Pons (tissue), 1 donor: ENCODE results near the gene LRIG3.
A peak's percentile ranks its signal among the peaks of the same experiment; 100 is the strongest.
"Not testable (repeated sequence)": the region's sequence is repeated elsewhere in the genome, so short reads cannot be mapped to it uniquely, and the experiment has no call there.

Experiments used
- DNase-seq: peaks from one replicate; pipeline ENCODE4 v3.0.0-alpha.2; 2016; ENCODE audit warnings: low spot score

The LRIG3 gene, protein sequence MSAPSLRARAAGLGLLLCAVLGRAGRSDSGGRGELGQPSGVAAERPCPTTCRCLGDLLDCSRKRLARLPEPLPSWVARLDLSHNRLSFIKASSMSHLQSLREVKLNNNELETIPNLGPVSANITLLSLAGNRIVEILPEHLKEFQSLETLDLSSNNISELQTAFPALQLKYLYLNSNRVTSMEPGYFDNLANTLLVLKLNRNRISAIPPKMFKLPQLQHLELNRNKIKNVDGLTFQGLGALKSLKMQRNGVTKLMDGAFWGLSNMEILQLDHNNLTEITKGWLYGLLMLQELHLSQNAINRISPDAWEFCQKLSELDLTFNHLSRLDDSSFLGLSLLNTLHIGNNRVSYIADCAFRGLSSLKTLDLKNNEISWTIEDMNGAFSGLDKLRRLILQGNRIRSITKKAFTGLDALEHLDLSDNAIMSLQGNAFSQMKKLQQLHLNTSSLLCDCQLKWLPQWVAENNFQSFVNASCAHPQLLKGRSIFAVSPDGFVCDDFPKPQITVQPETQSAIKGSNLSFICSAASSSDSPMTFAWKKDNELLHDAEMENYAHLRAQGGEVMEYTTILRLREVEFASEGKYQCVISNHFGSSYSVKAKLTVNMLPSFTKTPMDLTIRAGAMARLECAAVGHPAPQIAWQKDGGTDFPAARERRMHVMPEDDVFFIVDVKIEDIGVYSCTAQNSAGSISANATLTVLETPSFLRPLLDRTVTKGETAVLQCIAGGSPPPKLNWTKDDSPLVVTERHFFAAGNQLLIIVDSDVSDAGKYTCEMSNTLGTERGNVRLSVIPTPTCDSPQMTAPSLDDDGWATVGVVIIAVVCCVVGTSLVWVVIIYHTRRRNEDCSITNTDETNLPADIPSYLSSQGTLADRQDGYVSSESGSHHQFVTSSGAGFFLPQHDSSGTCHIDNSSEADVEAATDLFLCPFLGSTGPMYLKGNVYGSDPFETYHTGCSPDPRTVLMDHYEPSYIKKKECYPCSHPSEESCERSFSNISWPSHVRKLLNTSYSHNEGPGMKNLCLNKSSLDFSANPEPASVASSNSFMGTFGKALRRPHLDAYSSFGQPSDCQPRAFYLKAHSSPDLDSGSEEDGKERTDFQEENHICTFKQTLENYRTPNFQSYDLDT

GRCh38 chr12:58920102-58920960 lies at the start of gene LRIG3:
TSS of gene LRIG3 (minus strand) at chr12:58920504. CDS start at chr12:58920235, 269 bp downstream.
- DNase-seq: peak; percentile 67

GRCh38 chr12:58969237-58969636 lies 48.9 kb upstream of the LRIG3 start:
- DNase-seq: no peak

- DNase-seq: no peak
Measured at GRCh38 chr12:58967561-58967960, 47.3 kb upstream of the LRIG3 start.

DNA sequence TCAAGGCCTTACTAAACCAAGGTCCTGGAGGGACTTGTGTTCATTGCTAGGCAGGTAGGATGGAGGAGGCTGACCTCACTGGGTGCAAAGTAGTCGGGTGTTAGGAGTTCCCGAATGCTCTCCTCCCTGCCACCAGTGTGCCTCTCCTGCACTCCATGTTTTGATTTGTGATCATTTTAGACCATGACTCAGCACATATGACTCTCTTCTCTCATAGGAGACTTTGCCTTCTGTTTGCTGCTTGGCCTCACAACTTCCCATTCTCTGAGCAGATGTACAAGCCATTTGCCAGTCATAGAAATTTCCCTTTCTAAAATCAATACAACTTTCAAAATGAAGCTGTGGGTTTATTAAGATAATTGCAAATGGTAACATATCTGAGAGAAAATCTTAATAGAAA lies 46.6 kb upstream of the LRIG3 start:
- DNase-seq: no peak

DNA sequence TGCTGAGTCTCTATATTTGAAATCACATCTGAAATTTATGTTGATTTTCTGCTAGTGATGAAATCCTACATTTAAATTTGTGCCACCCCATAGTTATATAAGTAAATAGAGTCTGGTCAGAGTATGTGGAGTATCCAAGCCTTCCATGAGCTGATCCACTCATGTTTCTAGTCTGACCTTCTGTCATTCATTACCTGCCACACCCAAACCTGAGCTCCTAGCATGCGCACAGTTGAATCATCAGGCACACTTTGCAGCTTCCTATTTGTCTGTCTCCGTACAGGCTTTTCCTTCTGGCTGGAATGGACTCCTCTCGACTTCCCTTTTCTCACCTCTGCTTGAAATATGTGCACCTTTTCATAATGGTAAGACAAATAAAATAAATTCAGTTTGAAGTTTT lies 45.3 kb upstream of the LRIG3 start:
- DNase-seq: no peak

- no peak for DNase-seq
Measured at GRCh38 chr12:58963844-58964243, 43.5 kb upstream of the LRIG3 start.

DNA sequence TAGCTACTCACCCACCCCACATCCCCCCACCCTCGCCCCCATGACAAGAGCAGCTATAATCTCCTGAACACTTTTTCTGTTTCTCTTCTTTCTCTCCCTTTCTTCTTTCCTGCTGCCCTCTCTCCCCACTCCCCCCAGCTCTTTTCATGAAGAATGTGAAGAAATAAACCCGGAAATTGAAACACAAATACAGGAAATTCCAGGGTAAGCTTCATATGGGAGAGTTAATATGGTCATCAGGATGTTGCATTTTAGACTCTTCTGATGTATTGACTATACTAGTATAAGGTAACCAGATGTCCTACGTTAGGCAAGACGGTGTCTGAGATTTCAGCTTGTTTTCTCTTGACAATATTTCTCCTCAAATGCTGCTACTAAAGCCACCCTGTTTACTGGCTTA lies 41.6 kb upstream of the LRIG3 start:
- DNase-seq: no peak

- no peak for DNase-seq
Measured at GRCh38 chr12:58961166-58961565, 40.9 kb upstream of the LRIG3 start.

- DNase-seq: no peak
Measured at GRCh38 chr12:58959639-58960300, 39.5 kb upstream of the LRIG3 start.

DNA sequence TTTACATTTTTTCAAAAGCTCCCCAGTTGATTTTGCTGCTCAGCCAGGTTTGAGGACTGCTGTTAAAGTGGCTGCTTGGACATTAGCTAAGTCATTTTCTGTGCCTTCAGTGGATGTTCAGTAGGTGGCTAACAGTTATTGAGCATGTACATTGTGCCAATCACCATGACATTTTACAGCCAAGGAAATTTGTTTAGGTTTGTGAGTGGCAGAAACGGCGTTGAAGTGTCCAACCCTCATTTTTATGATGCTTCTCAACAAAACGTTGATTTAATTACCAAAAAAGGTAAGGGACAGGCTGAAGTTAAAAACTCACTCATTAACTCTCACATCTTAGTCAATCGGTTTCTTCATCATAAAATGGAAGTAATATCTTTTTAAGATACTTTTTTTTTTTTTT lies 37.0 kb upstream of the LRIG3 start:
- DNase-seq: no peak

DNA sequence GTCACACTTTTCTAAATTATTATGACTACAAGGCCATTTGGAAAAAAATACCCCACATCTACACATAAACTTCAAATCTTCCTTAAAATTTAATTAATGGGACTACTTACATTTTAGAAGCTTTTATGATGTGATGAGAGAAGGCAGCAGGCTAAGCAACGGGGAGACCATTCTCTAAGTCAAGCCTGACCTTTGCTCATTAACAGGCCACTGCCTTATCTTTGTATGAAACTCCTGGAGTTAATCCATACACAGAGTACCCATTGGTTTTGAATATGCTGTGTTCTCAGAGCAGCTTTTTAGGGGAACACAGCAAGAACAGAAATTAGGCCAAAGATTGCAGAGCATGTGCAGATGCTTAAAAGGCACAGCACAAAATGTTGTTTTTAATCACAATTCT lies 35.5 kb upstream of the LRIG3 start:
- no peak for DNase-seq

DNA sequence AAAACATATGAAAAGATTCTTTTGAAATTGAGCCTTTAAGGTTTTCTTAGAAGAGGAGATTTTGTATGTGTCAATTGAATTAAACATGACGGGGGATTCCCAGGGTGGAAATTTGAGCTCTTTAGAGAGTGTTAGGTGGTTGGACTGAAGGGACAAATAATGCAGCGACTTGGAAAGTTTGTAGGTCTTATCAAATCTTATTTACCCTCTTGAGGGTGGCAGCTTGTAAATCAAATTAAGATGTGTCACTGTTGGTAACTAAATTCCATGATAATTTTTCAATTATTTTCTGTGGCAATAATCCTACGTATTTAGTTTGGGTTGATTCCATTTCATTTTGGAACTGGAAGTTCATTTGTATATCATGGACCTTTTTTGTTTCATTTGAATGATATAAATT lies 33.7 kb upstream of the LRIG3 start:
- no peak for DNase-seq

DNA sequence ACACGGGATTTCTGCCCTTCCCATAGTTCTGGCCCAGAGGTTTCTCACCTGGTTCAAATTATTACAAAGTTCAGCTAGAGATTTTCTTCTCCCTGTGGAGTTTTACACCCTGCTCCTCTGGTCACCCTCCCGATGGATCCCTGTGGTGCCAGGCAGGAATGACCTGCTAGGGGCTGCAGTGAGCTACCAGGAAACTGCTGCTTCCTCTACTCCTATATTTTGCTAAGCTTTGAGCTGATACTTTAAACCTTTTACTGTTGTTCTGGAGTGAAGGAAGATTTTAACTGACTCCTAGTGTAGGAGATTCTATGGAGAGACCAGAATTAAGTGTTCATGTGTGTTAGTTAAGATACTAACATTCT lies 30.4 kb upstream of the LRIG3 start:
- DNase-seq: no peak

GRCh38 chr12:58949954-58950738 lies 29.8 kb upstream of the LRIG3 start:
- not testable (repeated sequence) for DNase-seq

DNA sequence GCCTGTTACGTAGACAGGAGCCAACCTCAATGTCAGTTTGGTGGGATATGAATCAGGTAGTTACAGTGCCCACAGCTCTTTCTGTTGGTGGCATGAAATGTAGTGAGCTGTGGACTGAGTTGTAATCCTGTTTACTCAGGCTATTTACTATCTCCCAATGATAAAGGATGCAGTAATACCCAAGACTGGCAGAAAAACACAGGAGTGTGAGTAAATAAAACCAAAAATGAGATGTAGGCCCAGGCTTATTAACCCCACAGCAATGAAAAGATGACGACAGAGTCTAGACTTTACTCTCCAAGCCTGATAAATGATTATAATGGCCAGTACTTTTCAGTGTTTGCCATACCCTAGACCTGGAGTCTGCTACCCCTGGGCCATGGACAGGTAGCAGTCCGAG lies 22.8 kb upstream of the LRIG3 start:
- no peak for DNase-seq

- DNase-seq: no peak
Measured at GRCh38 chr12:58942345-58942744, 22.0 kb upstream of the LRIG3 start.

DNA sequence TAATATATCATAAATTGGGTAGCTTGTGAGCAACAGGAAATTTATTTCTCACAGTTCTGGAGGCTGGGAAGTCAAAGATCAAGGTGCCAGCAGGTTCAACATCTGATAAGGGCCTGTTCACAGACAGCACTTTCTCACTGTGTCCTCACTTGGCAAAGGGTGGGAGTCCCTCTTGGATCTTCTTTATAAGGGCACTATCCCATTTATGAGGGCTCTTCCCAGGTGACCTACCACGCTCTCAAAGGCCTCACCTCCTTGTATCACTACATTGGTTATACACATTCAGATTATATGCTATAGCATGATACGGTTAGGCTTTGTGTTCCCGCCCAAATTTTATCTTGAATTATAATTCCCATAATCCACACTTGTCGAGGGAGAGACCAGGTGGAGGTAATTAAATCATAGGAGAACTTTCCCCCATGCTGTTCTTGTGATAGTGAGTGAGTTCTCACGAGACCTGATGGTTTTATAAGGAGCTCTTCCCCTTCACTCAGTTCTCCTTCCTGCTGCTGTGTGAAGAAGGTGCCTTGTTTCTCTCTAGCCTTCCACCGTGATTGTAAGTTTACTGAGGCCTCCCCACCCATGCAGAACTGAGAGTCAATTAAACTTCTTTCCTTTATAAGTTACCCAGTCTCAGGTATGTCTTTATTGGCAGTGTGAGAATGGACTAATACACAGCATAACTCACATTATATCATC lies 19.2 kb upstream of the LRIG3 start:
- no peak for DNase-seq

DNA sequence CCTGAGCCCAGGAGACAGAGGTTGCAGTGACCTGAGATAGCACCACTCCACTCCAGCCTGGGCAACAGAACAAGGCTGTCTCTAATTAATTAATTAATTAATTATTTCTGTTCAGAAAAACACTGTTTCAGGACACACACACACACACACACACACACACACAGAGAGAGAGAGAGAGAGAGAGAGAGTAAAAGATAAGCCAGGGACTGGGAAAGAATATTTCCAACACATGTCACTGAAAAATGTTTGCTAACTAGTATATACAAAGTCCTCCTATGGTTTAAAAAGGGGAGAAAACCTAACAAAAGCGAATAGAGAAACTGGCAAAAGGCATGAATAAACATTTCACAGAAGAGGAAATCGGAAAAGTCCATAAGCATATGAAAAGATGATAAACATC lies 18.1 kb upstream of the LRIG3 start:
- DNase-seq: no peak

DNA sequence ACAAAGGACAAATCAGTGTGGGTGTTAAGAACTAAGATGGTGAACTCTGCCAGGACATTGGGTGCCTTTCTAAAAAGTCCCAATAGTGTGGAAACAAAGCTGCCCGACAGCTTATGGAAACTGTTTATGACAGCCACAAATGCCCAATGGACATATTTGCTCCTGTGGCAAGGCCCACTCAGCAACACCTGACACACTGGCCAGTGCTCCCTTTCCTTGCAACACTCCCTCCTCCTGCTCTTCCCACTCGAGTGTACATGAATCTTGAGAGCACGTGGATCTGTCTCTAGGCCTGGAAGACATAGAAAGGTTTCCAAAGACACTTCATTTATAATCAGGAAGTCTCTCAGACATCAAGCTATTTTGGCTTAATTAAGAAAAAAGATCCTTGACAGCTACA lies 14.2 kb upstream of the LRIG3 start:
- DNase-seq: no peak
